ENCODE data around the gene SPATA1. TPM values are rescaled to one million over a fixed set of nuclear protein-coding genes. Genes with fewer than 3 reads are reported as not detected.
"Not testable (repeated sequence)": the region's sequence is repeated elsewhere in the genome, so short reads cannot be mapped to it uniquely, and the experiment has no call there.

SPATA1 gene
- total RNA-seq, 1 donor from 2014 or later: 1.2 TPM

- DNase-seq (ENCODE audit: low spot score in 2 of 2) (no peak), FAIRE-seq (no peak)
These were observed 79.6 kb downstream of the SPATA1 start for GRCh38 chr1:84585803-84586202.

DNA sequence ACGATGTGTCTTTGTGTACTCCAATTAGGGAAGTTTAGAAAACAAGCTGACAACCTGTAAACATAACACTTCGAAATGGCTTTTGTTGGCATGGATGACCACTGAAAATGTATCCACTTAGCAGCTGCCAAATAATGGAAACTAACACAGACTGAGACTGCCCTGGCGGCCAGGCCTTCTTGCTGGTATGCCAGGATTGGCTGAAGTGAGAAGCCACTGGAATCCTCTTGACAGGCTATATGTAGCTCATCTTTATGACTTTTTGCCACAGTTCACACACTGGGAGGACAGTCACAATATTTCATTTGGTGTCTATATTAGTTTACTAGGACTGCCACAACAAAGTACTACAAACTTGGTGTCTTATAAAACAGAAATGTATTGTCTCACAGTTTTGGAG, 80.9 kb downstream of the SPATA1 start:
- FAIRE-seq (no peak), DNase-seq (ENCODE audit: low spot score in 2 of 2) (no peak)

- DNase-seq (ENCODE audit: low spot score in 2 of 2); FAIRE-seq: not testable (repeated sequence)
These were observed 88.8 kb downstream of the SPATA1 start for GRCh38 chr1:84594959-84595358.

GRCh38 chr1:84597011-84597410, 90.8 kb downstream of the SPATA1 start:
- DNase-seq (ENCODE audit: low spot score in 2 of 2) (no peak), FAIRE-seq (no peak)

DNA sequence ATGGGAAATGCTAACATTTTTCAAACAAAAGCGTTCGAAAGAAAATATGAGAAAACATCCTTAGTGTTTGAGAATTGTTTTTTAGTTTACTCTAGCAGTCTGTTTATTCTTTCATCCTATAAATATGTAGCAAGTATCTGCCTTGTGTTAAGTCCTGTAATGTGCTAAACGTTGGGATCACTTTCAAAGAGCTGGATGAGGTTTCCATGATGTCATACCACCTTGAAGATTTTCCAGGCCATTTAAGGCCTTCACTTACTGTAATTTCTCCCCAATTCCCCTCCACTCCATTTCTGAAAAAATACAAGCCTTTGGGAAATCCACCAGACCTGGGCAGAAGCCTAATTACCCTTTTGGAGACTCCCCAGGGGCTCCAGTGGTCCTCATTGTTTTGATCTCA, 92.2 kb downstream of the SPATA1 start:
- FAIRE-seq: no peak
- DNase-seq (ENCODE audit: low spot score in 2 of 2): no peak

DNA sequence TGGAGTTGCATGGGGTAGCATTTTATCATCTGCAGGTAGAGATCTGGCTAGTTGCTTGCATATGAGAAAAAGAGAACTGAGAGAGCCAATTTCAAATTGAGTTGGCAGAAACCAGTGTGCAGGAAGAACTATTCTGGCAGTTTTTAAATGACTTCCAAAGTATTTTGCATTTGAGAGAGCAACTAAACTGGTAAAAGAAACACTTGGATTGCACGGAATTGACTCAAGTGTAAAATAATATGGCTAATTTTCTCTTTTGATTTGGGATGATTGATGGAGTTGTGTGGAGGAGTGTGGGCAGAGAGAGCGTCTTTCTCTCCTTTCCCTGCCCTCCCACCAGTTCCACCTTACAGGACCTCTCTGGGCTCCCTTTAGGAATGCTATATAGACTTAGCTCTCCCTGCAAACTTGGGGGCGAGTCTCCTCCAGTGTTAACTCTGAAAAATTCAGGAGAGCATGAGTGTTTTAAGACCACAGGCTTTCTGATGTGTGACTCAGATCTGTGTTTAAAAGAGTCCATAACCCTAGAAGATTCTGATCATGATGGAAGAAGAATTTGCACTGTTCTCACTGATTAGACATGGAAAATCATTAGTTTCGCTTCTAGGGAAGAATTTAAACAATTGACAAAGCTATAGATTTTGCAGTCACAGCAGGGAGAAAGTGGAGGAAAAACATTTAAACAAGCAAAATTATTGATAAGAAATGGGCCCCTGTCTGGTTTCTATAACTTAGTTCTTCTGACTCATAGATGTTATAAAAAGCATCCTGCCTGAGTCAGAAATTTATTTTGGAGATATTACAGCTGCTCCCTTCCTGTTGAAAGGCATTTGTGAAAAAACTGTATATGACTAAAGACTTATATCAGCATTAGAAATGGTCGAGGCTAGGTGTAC, 92.9 kb downstream of the SPATA1 start:
- no peak for DNase-seq (ENCODE audit: low spot score in 2 of 2)
- no peak for FAIRE-seq

DNA sequence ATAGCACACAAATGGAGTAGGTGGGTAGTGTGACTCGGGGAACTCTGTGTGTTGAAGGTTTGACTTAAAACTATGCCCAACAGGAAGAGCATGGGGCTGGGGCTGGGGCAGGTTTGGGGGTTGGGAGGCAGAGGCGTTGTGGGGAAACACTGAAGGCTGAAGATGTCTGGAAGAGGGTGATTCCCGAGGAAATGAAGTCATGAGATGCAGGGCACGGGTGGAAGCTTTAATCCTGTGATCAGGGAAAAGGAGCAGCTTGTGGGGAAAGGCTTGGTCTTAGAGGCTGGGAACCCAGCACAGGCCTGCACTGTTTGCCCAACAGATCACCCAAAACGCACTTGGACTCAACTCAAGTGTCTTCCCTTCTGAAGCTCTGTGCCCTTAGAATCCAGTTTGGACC, 94.6 kb downstream of the SPATA1 start:
- no peak for DNase-seq (ENCODE audit: low spot score in 2 of 2)
- no peak for FAIRE-seq

DNA sequence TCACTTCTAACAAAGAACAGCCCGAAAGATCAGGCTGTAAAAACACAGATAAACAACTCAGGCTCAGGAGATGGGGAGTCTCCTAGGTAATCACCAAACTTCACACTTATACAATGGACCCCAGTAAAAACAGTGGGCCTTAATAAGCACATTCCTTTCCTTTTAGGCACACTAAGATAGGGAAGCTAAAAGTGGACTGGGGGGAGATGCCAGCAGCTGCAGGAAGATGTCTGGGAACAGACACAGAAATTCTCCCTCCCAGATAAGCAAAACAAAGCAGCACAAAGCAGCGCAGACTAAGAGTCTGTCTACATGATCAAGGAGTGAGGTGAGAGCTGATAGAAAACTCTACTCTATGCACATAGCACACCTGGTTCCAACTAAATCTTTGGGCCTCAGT, 97.0 kb downstream of the SPATA1 start:
- DNase-seq (ENCODE audit: low spot score in 2 of 2): no peak
- no peak for FAIRE-seq

DNA sequence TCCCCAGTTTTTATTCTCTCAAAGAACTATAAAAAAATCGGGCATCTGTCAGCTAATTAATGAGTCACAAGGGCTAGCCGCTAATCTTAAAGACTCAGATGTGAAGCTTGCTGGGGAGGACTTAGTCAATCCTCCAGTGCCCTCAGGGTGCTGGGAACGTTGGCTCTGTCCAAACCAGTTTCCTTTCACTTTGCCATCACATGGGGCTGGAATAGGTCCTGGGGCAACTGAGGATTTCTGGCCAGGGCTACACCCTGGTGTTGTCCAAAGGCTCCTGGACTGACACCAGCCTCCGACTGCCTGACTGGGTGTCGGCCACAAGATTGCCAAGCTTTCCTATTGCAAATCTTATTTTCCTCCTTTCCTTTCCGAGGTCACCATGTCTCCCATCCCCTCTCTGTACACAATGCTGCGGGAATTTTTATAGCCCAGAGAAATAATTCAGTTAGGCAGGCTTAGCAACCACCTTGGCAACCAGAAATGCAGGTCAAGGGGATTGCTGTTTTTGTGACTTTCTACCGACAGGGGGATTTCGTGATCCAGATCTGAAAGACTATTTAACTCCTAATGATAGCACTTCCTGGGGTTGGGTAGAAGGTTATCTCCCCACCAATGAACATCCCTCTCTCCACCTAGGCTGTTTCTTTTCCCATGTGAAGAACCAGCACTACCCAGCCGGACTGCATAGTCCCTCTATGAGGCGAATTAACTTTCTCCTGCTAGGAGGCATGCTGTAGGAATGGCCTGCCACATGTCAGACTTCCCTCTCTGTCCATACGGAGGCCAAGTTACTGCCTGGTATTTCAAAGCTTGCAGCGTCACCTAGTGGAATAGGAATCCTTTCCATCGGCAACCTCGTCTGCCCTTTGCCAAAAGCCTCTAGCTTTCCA, 98.0 kb downstream of the SPATA1 start:
- DNase-seq (ENCODE audit: low spot score in 2 of 2) (no peak), FAIRE-seq (no peak)

- DNase-seq (ENCODE audit: low spot score in 2 of 2) (no peak), FAIRE-seq (no peak)
These were observed 99.0 kb downstream of the SPATA1 start for GRCh38 chr1:84605157-84605556.

DNA sequence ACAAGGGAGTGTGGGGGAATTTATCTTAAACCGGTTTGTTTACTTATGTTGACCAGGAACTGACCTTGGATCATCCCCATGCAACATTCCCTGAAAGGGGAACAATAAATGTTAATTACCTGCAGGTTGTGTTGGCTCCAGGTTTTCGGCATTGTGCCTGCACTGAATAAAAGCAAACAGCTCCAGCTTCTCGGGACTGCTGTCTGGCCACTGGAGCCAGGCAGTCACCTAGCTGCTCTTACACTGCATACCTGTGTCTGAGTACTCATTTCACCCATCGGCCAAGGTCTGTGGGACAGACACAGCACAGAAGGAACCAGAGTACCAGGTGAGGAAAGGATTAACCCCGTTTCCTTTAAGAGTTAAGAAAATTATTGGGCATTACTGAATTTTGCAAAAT, 100.8 kb downstream of the SPATA1 start:
- no peak for FAIRE-seq
- no peak for DNase-seq (ENCODE audit: low spot score in 2 of 2)

- DNase-seq (ENCODE audit: low spot score in 2 of 2) (no peak), FAIRE-seq (no peak)
These were observed 104.9 kb downstream of the SPATA1 start for GRCh38 chr1:84611091-84611490.

GRCh38 chr1:84611796-84612195, 105.6 kb downstream of the SPATA1 start:
- no peak for FAIRE-seq
- no peak for DNase-seq (ENCODE audit: low spot score in 2 of 2)

GRCh38 chr1:84613026-84613425, 106.8 kb downstream of the SPATA1 start:
- FAIRE-seq (no peak), DNase-seq (ENCODE audit: low spot score in 2 of 2) (no peak)

DNA sequence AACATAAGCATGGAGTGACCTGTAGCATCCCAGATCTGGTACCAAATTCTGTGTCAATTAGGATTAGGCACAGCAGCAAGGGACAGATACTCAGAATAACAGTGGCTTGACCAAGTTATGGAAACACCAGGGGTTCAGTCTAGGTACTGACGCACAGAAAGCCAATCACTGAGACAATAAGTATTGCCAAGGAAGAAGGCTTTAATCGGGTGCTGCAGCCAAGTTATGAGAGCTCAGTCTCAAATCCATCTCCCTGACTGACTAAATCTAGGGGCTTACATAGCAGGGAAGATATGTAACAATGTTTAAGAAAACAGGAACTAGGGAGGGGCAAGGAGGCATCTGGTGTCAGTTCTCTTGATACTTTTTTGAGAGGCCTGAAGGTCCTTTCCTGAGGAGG, 107.7 kb downstream of the SPATA1 start:
- FAIRE-seq: no peak
- DNase-seq (ENCODE audit: low spot score in 2 of 2): no peak

- no peak for FAIRE-seq
- no peak for DNase-seq (ENCODE audit: low spot score in 2 of 2)
These were observed 109.6 kb downstream of the SPATA1 start for GRCh38 chr1:84615790-84616189.

Other genes starting within 250 kb of the SPATA1 start
- 5.3 TPM for gene SAMD13, start 204.7 kb upstream of the SPATA1 start, total RNA-seq
- gene DNASE2B, start 107.9 kb upstream of the SPATA1 start, total RNA-seq: not detected
- gene RPF1, start 27.1 kb upstream of the SPATA1 start, total RNA-seq: 28.5 TPM
- 3.3 TPM for gene GNG5, start 195 bp downstream of the SPATA1 start, total RNA-seq
- gene CTBS, start 68.1 kb downstream of the SPATA1 start, total RNA-seq: 2.0 TPM
- 58.7 TPM for gene SSX2IP, start 184.1 kb downstream of the SPATA1 start, total RNA-seq